Measurements from ENCODE around the gene C5orf22.

DNA sequence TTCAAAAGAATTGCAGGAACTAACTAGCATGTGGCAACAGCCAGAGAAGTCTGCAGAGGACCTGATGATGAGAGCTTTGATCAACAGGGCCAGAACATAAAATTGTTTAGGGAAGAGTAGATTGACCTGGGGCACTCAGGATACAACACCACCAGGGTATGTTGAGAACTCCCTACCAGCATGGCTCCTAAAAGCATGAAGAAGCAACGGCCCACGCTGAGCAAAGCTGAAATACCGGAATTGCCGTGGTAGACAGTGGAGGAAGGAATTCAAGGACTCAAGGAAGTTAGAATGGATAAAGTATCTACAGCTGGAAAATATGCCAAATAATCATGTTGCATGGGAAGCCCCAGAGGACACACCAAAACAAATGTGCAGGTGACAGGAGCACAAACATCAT is 31.8 kb upstream of the C5orf22 start:
- no peak for TF ChIP-seq POLR2A (IDR thresholded peaks at IDR 0.05)
- TF ChIP-seq, protein P1, sequence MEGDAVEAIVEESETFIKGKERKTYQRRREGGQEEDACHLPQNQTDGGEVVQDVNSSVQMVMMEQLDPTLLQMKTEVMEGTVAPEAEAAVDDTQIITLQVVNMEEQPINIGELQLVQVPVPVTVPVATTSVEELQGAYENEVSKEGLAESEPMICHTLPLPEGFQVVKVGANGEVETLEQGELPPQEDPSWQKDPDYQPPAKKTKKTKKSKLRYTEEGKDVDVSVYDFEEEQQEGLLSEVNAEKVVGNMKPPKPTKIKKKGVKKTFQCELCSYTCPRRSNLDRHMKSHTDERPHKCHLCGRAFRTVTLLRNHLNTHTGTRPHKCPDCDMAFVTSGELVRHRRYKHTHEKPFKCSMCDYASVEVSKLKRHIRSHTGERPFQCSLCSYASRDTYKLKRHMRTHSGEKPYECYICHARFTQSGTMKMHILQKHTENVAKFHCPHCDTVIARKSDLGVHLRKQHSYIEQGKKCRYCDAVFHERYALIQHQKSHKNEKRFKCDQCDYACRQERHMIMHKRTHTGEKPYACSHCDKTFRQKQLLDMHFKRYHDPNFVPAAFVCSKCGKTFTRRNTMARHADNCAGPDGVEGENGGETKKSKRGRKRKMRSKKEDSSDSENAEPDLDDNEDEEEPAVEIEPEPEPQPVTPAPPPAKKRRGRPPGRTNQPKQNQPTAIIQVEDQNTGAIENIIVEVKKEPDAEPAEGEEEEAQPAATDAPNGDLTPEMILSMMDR (IDR thresholded peaks at IDR 0.05 in 4 of 5, conservative IDR thresholded peaks at IDR 0.05 in 1 of 5): no peak

Measured in gastrocnemius medialis (tissue), 4 donors.